Subcutaneous adipose tissue (tissue), 4 donors: ENCODE results near the gene MST1. TPM values are rescaled to one million over a fixed set of nuclear protein-coding genes. Genes with fewer than 3 reads are reported as not detected.

Source experiments
- total RNA-seq, 4 donors: library from RNA; depleted of rRNA; stranded (reverse); fragments of >200 nt; gene quantifications; one replicate each; pipeline ENCODE4 v1.1.0, GENCODE V29; 2016
- TF ChIP-seq, protein P1 (sequence below): fragments of 450-650 bp; IDR thresholded peaks from one replicate; pipeline ENCODE4 v1.5.1; 2016; ENCODE audit warnings: low read depth, mild to moderate bottlenecking, control low read depth, antibody characterized with exemption, moderate library complexity

MST1 gene
- total RNA-seq, 4 donors from 2014 or later: 2.1 to 11.5 (median 8.2) TPM

DNA sequence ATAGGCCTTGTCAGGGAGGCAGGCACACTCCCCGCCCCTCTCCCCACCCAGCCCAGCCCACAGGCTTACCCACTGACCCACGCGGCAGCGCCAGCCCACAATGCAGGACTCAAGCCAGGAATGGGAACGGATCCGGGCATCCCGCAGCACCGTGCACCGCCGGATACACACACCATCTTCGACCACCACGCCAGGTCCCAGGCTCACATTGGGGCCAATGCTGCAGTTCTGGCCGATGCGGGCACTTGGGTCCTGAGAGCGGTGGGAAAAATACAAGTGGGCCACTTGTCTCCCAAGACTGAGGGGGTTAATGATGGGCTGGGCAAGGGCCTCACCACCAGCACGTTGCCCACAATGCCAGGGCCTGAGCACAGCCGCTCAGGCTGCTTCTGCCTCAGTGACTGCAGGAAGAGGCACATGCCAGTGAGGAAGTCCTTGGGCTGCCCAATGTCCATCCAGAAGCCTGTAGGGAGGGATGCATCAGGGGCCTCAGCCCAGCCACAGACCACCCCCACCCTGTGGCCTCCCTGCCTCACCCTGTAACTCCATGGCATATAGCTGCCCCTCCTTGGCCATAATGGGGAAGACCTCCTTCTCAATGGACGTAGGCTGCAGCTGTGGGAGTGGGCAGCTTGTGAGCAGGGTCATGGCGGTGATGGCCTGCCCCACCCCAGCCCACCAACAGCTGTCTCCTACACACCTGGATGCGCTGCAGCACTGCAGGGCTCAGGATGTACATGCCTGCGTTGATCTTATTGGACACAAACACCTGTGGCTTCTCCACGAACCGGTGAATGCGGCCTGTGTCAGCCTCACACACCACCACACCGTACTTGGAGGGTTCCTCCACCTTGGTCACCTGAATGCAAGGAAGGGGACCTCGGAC is 32.9 kb upstream of the MST1 start:
- TF ChIP-seq, protein P1, sequence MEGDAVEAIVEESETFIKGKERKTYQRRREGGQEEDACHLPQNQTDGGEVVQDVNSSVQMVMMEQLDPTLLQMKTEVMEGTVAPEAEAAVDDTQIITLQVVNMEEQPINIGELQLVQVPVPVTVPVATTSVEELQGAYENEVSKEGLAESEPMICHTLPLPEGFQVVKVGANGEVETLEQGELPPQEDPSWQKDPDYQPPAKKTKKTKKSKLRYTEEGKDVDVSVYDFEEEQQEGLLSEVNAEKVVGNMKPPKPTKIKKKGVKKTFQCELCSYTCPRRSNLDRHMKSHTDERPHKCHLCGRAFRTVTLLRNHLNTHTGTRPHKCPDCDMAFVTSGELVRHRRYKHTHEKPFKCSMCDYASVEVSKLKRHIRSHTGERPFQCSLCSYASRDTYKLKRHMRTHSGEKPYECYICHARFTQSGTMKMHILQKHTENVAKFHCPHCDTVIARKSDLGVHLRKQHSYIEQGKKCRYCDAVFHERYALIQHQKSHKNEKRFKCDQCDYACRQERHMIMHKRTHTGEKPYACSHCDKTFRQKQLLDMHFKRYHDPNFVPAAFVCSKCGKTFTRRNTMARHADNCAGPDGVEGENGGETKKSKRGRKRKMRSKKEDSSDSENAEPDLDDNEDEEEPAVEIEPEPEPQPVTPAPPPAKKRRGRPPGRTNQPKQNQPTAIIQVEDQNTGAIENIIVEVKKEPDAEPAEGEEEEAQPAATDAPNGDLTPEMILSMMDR: no peak

DNA sequence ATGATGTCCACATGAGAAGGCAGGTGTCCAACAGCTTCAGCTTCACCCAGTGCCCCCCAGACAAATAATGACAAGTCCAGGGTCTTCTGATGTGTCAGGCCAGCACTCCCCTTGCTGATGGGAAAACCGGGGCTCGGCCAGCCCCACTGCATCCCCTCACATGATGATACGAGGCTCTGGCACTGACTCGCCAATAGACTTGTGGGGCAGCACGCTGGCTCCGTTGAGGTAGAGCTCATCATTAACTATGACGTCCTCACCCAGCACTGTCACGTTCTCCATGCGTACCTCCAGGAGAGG is 32.3 kb upstream of the MST1 start:
- TF ChIP-seq, protein P1: no peak

DNA sequence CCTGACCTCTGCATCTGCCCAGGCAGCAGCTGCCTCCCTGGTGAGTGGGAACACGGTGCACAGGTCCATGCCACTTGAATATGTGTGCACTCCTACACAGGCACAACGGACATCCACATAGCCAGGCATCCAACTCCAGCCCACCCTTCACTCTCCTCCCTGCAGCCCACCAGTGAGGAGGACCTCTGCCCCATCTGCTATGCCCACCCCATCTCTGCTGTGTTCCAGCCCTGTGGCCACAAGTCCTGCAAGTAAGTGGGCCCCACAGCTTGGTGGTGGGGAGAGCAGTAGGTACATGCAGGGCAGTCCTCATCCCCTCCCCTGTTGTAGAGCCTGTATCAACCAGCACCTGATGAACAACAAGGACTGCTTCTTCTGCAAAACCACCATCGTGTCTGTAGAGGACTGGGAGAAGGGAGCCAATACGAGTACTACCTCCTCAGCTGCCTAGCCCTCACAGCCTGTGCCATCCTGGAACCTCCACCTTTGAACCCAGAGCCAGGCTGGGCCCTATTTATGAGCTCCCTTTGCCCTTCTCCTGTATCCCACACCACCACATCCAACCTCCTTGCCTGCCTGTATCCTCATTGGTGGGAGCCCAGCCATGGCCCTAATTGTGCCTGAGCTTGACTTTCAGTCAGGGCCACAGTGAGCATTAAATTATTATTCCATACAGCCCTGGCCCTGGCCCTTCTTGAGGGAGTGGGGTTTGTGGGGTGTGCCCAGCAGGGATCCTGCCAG is 31.8 kb upstream of the MST1 start:
- TF ChIP-seq, protein P1: no peak

DNA sequence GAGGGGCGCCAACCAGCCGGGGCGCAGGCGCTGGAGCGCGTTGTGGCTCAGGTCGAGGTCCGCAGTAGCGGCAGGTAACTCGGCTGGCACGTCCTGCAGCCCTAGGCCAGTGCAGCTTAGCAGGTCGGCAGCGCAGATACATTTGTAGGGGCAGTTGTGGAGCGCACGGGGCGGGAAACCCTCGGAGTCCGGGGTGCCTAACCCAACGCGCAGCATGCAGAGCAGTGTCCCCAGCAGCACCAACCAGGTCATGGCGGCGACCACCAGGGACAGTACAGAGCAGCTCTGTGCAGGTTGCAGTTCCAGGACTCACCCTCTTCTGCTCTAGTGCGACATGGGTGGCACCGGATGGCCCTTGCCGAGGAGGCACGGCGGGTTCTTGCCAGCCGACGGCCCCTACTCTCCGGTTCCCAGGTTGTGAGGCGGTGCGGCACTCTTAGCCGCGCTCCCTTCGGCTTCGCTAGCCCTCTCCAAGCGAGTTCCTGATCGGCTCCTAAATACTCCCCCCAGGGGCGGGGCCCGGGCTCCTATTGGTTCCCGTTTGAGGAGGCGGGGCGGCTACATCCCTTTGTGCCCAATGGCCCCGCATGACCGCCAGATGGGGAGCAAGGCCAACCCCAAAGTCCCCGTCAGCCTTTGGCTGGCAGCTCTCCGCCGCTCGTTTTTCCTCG is 30.1 kb upstream of the MST1 start, which contains the start of gene AMIGO3:
Gene AMIGO3 (minus strand): TSS at position 471 of the 671 bp plus-strand sequence. CDS start 219 bp downstream, at position 252.
- TF ChIP-seq, protein P1: no peak

DNA sequence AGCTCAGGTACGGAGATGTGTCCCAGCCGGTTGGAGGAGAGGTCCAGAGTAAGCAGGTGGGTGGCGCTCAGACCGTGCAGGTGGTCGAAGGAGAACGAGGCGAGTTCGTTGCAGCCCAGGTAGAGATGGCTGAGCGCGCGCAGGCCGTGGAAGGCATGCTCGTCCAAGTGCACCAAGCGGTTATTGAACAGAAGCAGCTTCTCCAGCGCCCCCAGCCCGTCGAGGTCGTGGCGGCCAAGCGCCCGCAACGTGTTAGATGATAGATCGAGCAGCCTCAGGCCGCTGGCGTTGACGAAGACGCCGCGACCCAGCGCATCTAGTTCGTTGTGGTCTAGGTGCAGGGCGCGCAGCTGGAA is 29.6 kb upstream of the MST1 start:
- TF ChIP-seq, protein P1: no peak

DNA sequence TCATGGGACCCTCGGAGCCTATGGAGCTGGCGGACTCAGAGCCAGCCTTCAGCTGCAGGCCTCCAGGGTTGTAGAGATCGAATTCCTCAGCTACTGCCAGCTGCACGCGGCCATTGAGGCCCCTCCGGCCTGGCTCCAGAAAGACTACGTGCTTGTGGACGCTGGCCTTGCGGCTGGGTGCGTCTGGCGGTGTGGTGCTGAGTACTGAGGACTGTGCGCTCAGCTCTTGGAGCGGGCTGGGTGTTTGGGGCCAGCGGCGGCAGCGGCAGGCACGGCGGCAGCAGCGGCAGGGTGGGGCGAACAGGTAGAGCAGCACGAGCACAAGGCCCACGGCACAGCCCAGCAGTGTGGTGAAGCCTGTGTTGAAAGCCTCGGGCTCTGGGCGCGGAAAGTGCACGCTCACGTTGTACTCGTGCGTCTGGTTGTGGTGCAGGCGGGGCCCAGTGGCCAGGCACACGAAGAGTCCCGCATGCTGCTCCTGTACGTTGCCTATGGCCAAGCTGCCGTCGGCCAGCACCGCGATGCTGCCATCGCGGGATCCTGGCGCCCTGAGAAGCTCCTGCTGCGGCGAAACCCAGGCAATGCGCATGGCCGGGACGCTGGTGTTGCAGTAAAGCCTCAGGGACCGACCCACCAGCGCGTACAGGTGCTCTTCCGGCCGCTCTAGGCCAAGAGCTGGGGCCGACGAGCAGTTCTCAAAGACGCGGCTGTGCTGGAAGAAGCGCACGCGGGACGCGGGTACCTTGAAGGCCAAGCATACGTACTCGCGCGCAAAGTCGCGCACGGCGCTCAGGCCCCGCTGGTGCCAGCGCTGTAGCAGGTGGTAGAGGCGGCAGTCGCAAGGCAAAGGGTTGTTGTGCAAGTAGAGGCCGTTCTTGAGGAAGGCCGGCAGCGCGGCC is 28.9 kb upstream of the MST1 start:
- TF ChIP-seq, protein P1: no peak
